Fibroblast of mammary gland (primary cell): Measurements from ENCODE around the gene CTBP1.

ENCODE experiments used
- DNase-seq: peaks from one replicate; pipeline ENCODE4 v3.0.0-alpha.2; 2010; ENCODE audit warnings: low read depth
- H3K4me3 ChIP-seq: 2 replicates; pipeline ENCODE4 v1.5.1; 2011; ENCODE audit warnings: low read depth, mild to moderate bottlenecking, low read length, moderate library complexity; ENCODE audit not compliant: control insufficient read depth
- CTCF ChIP-seq: conservative IDR thresholded peaks from 2 replicates; pipeline ENCODE4 v1.5.1; 2011; ENCODE audit warnings: low read depth, low read length, inconsistent platforms; ENCODE audit not compliant: control insufficient read depth, insufficient read depth

The CTBP1 gene

GRCh38 chr4:1199556-1200331 is 49.2 kb downstream of the CTBP1 start:
- DNase-seq, result no peak
- H3K4me3 ChIP-seq, result peak overlapping the region; percentile 72
- no peak for TF ChIP-seq CTCF

- TF ChIP-seq CTCF, result no peak
- peak overlapping the region; percentile 15 for H3K4me3 ChIP-seq
- DNase-seq, result peak; percentile 90
Observed at GRCh38 chr4:1198098-1198844, 50.7 kb downstream of the CTBP1 start.

- TF ChIP-seq CTCF, result no peak
- H3K4me3 ChIP-seq, result no peak overlapping the region
- no peak for DNase-seq
Observed at GRCh38 chr4:1196421-1197183, 52.3 kb downstream of the CTBP1 start.

- no peak for DNase-seq
- no peak for TF ChIP-seq CTCF
- no peak overlapping the region for H3K4me3 ChIP-seq
Observed at GRCh38 chr4:1195891-1196401, 53.0 kb downstream of the CTBP1 start.

- peak overlapping the region; percentile 28 for H3K4me3 ChIP-seq
- DNase-seq, result peak; percentile 60
- no peak for TF ChIP-seq CTCF
Observed at GRCh38 chr4:1195109-1195671, 53.7 kb downstream of the CTBP1 start.
